Heart right ventricle (tissue), 16 donors: ENCODE data around the gene FCAMR. TPM values are rescaled to one million over a fixed set of nuclear protein-coding genes. Genes with fewer than 3 reads are reported as not detected.

Experiments
- ATAC-seq, 8 donors: fragments of 200-7000 bp; cut with Tn5 transposase; one replicate each; pipeline ENCODE4 v1.9.1; 2020; ENCODE audit warnings: mild to moderate bottlenecking in 8 of 8, moderate library complexity in 8 of 8, moderate number of reproducible peaks in 1 of 8
- DNase-seq, 2 donors: peaks; one replicate each; pipeline ENCODE4 v3.0.0-alpha.2; 2020
- H3K27ac ChIP-seq, 10 donors: fragments of 200-600 bp; sonication (generic) in 2 of 10; one replicate each; pipeline versions ENCODE4 v1.5.0 to v1.8.0; 2020 to 2022; ENCODE audit warnings: mild to moderate bottlenecking in 3 of 10
- H3K27me3 ChIP-seq, 7 donors: fragments of 200-600 bp; one replicate each; pipeline ENCODE4 v1.8.0; 2021 to 2022; ENCODE audit warnings: mild to moderate bottlenecking in 2 of 7
- H3K36me3 ChIP-seq, 9 donors: fragments of 200-600 bp; sonication (generic) in 1 of 9; one replicate each; pipeline versions ENCODE4 v1.5.0 to v1.8.0; 2020 to 2022; ENCODE audit warnings: mild to moderate bottlenecking in 2 of 9
- H3K4me1 ChIP-seq, 9 donors: fragments of 200-600 bp; sonication (generic) in 1 of 9; one replicate each; pipeline versions ENCODE4 v1.5.0 to v1.8.0; 2020 to 2022; ENCODE audit warnings: mild to moderate bottlenecking in 4 of 9
- H3K4me3 ChIP-seq, 10 donors: fragments of 200-600 bp; sonication (generic) in 2 of 10; one replicate each; pipeline versions ENCODE4 v1.5.0 to v1.8.0; 2020 to 2022; ENCODE audit warnings: mild to moderate bottlenecking in 7 of 10, moderate library complexity in 2 of 10
- H3K9me3 ChIP-seq, 11 donors: fragments of 200-600 bp in 10 of 11; sonication (generic) in 2 of 11; one replicate each; pipeline versions ENCODE4 v1.5.0 to v1.8.0; 2013 to 2022; ENCODE audit warnings: mild to moderate bottlenecking in 2 of 11, control low read depth in 1 of 11, moderate library complexity in 1 of 11
- CTCF ChIP-seq, 9 donors: fragments of 200-600 bp; sonication (generic) in 2 of 9; IDR thresholded peaks; one replicate each; pipeline versions ENCODE4 v1.5.0 to v1.8.0; 2021 to 2022; ENCODE audit warnings: antibody characterized with exemption in 9 of 9, mild to moderate bottlenecking in 5 of 9, moderate library complexity in 1 of 9
- WGBS, 2 donors: extraction: QIAGEN DNeasy Blood & Tissue Kit; methylation state at CpG; one replicate each; pipeline ENCODE4 v1.1.7; 2013; ENCODE audit warnings: inconsistent platforms in 1 of 2; 5-methylcytosine and 5-hydroxymethylcytosine counted together
- intact Hi-C, 10 donors: fragments of 100-400 bp; cut with DNase I; formaldehyde crosslinking; loops; one replicate each; pipeline versions ENCODE4 v1.11.1 to v1.14.2; 2022
- polyA plus RNA-seq, 2 donors: library from polyadenylated mRNA; stranded (reverse); fragments of 200-250 nt; gene quantifications; one replicate each; pipeline ENCODE4 v1.2.3, GENCODE V29; 2013
- total RNA-seq, 10 donors: library from RNA; stranded (reverse); fragmentation: NEBNext Ultra II Directional in 3 of 10; extraction: Animal tissue kit (Norgen Biotek cat#: 25700) in 3 of 10; gene quantifications; one replicate each; pipeline versions ENCODE4 v1.2.1 to v1.2.4, GENCODE V29; 2021 to 2023
- donor health status: Arrhythmogenic right ventricular cardiomyopathy.
- donor health status: ischemic (EF 13 %, LVEDD 7.1; RV severe dilation, severe dysfunction).
- donor health status: healthy with polysubstance abuse.
- donor health status: DM: no; HTN: yes; CAD: no.
- donor health status: DM: no; HTN: no; CAD: no.
- donor health status: ischemic (EF 25% LVEDD 6.9; RV normal size, moderate dysfunction).
- donor health status: ischemic (EF 25% LVEDD 5.7; RV mildly dilated, moderate dysfunction).
- donor health status: healthy.
- donor health status: DM: yes; HTN: yes; CAD: no.
- donor health status: Ischemic cardiomyopathy.
- donor health status: ischemic (EF 35%, LVEDD 5.7; RV mildly dilated, moderate dysfunction).
- donor health status: nonischemic (EF 11% LVEDD 7.7; RV severe dilation, severe dysfunction).
- donor health status: DM: yes; HTN: yes; CAD: no.
- donor health status: PGD.
- donor health status: ischemic (EF 29% LVEDD 5.4; RV normal size, mild dysfunction).
- donor health status: nonischemic (EF 23%, LVEDD 6.1; RV moderate dilation, normal function).

Gene FCAMR
- total and polyA plus RNA-seq, 12 donors: not detected

DNA sequence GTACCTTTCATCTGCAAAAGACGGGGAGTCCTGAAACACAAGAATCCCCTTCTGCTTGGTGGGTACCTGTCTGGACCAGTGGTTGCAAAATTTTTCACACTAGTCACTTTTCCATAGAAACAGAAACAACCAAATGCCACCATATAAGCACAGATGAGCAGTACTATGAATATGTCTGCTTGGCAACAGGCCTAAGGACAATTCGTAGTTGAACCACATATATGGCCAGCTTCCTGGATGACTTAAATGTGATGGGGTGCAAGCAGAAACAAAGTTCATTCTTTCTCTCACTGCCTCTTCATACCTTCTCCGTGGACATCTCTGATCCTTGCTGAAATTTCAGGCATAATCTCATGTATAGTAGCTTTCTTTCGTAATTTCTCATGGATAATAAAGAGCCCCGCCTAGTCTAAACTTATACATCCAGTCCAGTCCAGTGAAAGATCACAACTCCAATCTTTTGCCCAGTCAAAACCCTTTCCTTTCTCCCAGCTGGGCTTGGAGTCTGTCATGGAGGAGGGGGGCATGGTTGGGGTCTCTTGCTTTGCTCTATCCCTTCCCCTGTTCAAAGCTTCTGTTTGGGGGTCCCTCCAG is 7.0 kb downstream of the FCAMR start:
- H3K9me3 ChIP-seq: no peaks in the 10 kb centered on the region
- H3K36me3 ChIP-seq: no peaks in the 10 kb centered on the region
- intact Hi-C loops: no loop called here
- peaks cover 0 to 35% (median 0%) of the 10 kb centered on the region in 7 donors for H3K27me3 ChIP-seq
- ATAC-seq (no peak), DNase-seq (no peak)
- peaks cover 0 to 35% (median 0%) of the 10 kb centered on the region in 9 donors for H3K4me1 ChIP-seq
- WGBS, 2 donors: 87 to 93% methylated on average over 5 of the region's 5 CpGs
- TF ChIP-seq CTCF (IDR thresholded peaks at IDR 0.05): no peak
- no peak overlapping the region for H3K4me3 ChIP-seq
- H3K27ac ChIP-seq: no peak overlapping the region

GRCh38 chr1:206962272-206962671 is 8.0 kb downstream of the FCAMR start:
- TF ChIP-seq CTCF (IDR thresholded peaks at IDR 0.05): no peak
- Histone ChIP-seq H3K9me3 (no peaks in the 10 kb centered on the region), H3K27ac (no peak overlapping the region), H3K4me1 (peaks cover 0 to 26% (median 0%) of the 10 kb centered on the region in 9 donors), H3K27me3 (peaks cover 0 to 37% (median 0%) of the 10 kb centered on the region in 7 donors), H3K36me3 (no peaks in the 10 kb centered on the region), H3K4me3 (no peak overlapping the region)
- WGBS, 2 donors: 88 to 90% methylated on average over 7 of the region's 7 CpGs
- ATAC-seq (no peak), DNase-seq (no peak)
- intact Hi-C loops: no loop called here

- 75 to 89% methylated on average over 3 of the region's 3 CpGs for WGBS, 2 donors
- H3K36me3 ChIP-seq: no peaks in the 10 kb centered on the region
- H3K27me3 ChIP-seq: peaks cover 0 to 40% (median 0%) of the 10 kb centered on the region in 7 donors
- peaks cover 0 to 19% (median 0%) of the 10 kb centered on the region in 9 donors for H3K4me1 ChIP-seq
- no peak overlapping the region for H3K27ac ChIP-seq
- DNase-seq (no peak), ATAC-seq (no peak)
- intact Hi-C loops: no loop called here
- no peak for TF ChIP-seq CTCF (IDR thresholded peaks at IDR 0.05)
- H3K4me3 ChIP-seq: no peak overlapping the region
- no peaks in the 10 kb centered on the region for H3K9me3 ChIP-seq
These were observed 8.6 kb downstream of the FCAMR start for GRCh38 chr1:206961668-206962067.

GRCh38 chr1:206960676-206961386 is 9.4 kb downstream of the FCAMR start:
- intact Hi-C loops: no loop called here
- DNase-seq (no peak), ATAC-seq (no peak)
- Histone ChIP-seq H3K4me1 (peaks cover 0 to 19% (median 0%) of the 10 kb centered on the region in 9 donors), H3K9me3 (no peaks in the 10 kb centered on the region), H3K36me3 (no peaks in the 10 kb centered on the region), H3K27ac (no peak overlapping the region), H3K27me3 (peaks cover 0 to 33% (median 0%) of the 10 kb centered on the region in 7 donors), H3K4me3 (no peak overlapping the region)
- WGBS, 2 donors: 85 to 88% methylated on average over 6 of the region's 6 CpGs
- TF ChIP-seq CTCF (IDR thresholded peaks at IDR 0.05): no peak
